IMR-90 (cell line): ENCODE results near the gene FOXP1. TPM values are rescaled to one million over a fixed set of nuclear protein-coding genes. Genes with fewer than 3 reads are reported as not detected.
A peak's percentile ranks its signal among the peaks of the same experiment; 100 is the strongest.

Experiments used
- ATAC-seq: fragments of 200-7000 bp; cut with Tn5 transposase; 2 replicates; pipeline ENCODE4 v1.9.1; 2020; ENCODE audit warnings: low read depth, mild to moderate bottlenecking, moderate library complexity
- BruUV-seq: library from RNA; stranded (reverse); fragments of 400-500 nt; replicated peaks from 2 replicates; lab custom pipeline; 2021; lab: Mats Ljungman, UMichigan
- CTCF ChIA-PET: fragments of 300-600 bp; formaldehyde crosslinking; extraction: SDS; loops from one replicate; lab custom pipeline; 2021; ENCODE audit warnings: antibody characterized with exemption; lab: Yijun Ruan, JAX
- POLR2A ChIA-PET: fragments of 300-600 bp; sonication (Branson Sonifier 250); formaldehyde crosslinking; loops from one replicate; lab custom pipeline; 2022; ENCODE audit warnings: antibody characterized with exemption; ENCODE audit not compliant: unreplicated experiment; lab: Charles Lee
- DNase-seq: peaks from one replicate; pipeline ENCODE4 v3.0.0; 2013
- H2AFZ ChIP-seq: replicated peaks from 2 replicates; pipeline ENCODE3; 2013; ENCODE audit warnings: low read length, mild to moderate bottlenecking; ENCODE audit not compliant: poor library complexity
- H2AK5ac ChIP-seq: 2 replicates; pipeline ENCODE4 v1.6.1; 2013; ENCODE audit warnings: low read depth, low read length, inconsistent platforms
- H2AK9ac ChIP-seq: replicated peaks from 2 replicates; pipeline ENCODE3; 2013; ENCODE audit warnings: mild to moderate bottlenecking, low read depth, low read length, moderate library complexity; ENCODE audit not compliant: poor library complexity
- H2BK120ac ChIP-seq: 2 replicates; pipeline ENCODE4 v1.6.1; 2013; ENCODE audit warnings: low read depth, low read length, inconsistent platforms
- H2BK15ac ChIP-seq: 3 replicates; pipeline ENCODE4 v1.6.1; 2013; ENCODE audit warnings: low read depth, low read length, inconsistent platforms
- H2BK20ac ChIP-seq: 2 replicates; pipeline ENCODE4 v1.6.1; 2013; ENCODE audit warnings: low read depth, mild to moderate bottlenecking, inconsistent platforms, low read length, moderate library complexity
- H2BK5ac ChIP-seq: 2 replicates; pipeline ENCODE4 v1.6.1; 2013; ENCODE audit warnings: mild to moderate bottlenecking, low read depth, low read length, inconsistent platforms; ENCODE audit not compliant: poor library complexity, severe bottlenecking
- H3K14ac ChIP-seq: replicated peaks from 2 replicates; pipeline ENCODE4 v1.6.1; 2013; ENCODE audit warnings: low read depth, low read length, inconsistent platforms
- H3K18ac ChIP-seq: 2 replicates; pipeline ENCODE4 v1.6.1; 2013; ENCODE audit warnings: low read depth, low read length, control low read depth
- H3K23ac ChIP-seq: 2 replicates; pipeline ENCODE4 v1.6.1; 2013; ENCODE audit warnings: low read depth, low read length, inconsistent platforms
- H3K27ac ChIP-seq: 2 replicates; pipeline ENCODE4 v1.5.1; 2013; ENCODE audit warnings: mild to moderate bottlenecking, control low read depth, low read length; ENCODE audit not compliant: insufficient read depth
- H3K27me3 ChIP-seq: 2 replicates; pipeline ENCODE4 v1.6.1; 2013; ENCODE audit warnings: low read length; ENCODE audit not compliant: control insufficient read depth, insufficient read depth
- H3K36me3 ChIP-seq: 2 replicates; pipeline ENCODE4 v1.6.1; 2013; ENCODE audit warnings: low read length, mixed read lengths; ENCODE audit not compliant: control insufficient read depth, insufficient read depth
- H3K4ac ChIP-seq: 2 replicates; pipeline ENCODE4 v1.6.1; 2013; ENCODE audit warnings: low read depth, low read length, inconsistent platforms
- H3K4me1 ChIP-seq: 2 replicates; pipeline ENCODE4 v1.6.1; 2013; ENCODE audit warnings: low read length, mixed read lengths; ENCODE audit not compliant: control insufficient read depth, insufficient read depth
- H3K4me2 ChIP-seq: 2 replicates; pipeline ENCODE4 v1.6.1; 2013; ENCODE audit warnings: low read depth, mild to moderate bottlenecking, control low read depth, low read length, moderate library complexity
- H3K4me3 ChIP-seq: 2 replicates; pipeline ENCODE4 v1.5.1; 2013; ENCODE audit warnings: low read depth, mild to moderate bottlenecking, control low read depth, low read length, moderate library complexity; ENCODE audit not compliant: insufficient read depth
- H3K56ac ChIP-seq: 2 replicates; pipeline ENCODE4 v1.6.1; 2013; ENCODE audit warnings: low read length, inconsistent platforms; ENCODE audit not compliant: insufficient read depth; ENCODE audit errors: extremely low read depth
- H3K79me1 ChIP-seq, 2 experiments: 2 replicates each; pipeline ENCODE4 v1.6.1; 2013; ENCODE audit warnings: low read length in 2 of 2, inconsistent platforms in 1 of 2, low read depth in 1 of 2
- H3K9ac ChIP-seq: 2 replicates; pipeline ENCODE4 v1.6.1; 2013; ENCODE audit warnings: low read depth, low read length, control low read depth
- H3K9me1 ChIP-seq: 2 replicates; pipeline ENCODE4 v1.6.1; 2013; ENCODE audit warnings: low read length, inconsistent platforms; ENCODE audit not compliant: insufficient read depth
- H3K9me3 ChIP-seq: 2 replicates; pipeline ENCODE4 v1.6.1; 2013; ENCODE audit warnings: low read length; ENCODE audit not compliant: control insufficient read depth, insufficient read depth
- H4K20me1 ChIP-seq: 2 replicates; pipeline ENCODE4 v1.6.1; 2013; ENCODE audit warnings: low read length, inconsistent platforms; ENCODE audit not compliant: insufficient read depth
- H4K5ac ChIP-seq: 2 replicates; pipeline ENCODE4 v1.6.1; 2013; ENCODE audit warnings: mild to moderate bottlenecking, low read depth, low read length, control low read depth
- H4K8ac ChIP-seq, 2 experiments: 2 replicates each; pipeline ENCODE4 v1.6.1; 2013; ENCODE audit warnings: low read depth in 2 of 2, low read length in 2 of 2, control low read depth in 1 of 2, inconsistent platforms in 1 of 2
- H4K91ac ChIP-seq: 2 replicates; pipeline ENCODE4 v1.6.1; 2013; ENCODE audit warnings: low read depth, low read length, inconsistent platforms; ENCODE audit not compliant: insufficient read depth
- CEBPB ChIP-seq: IDR thresholded peaks from 2 replicates; pipeline ENCODE4 v1.6.1; 2012; ENCODE audit warnings: low read depth, low read length, improper control_type of control experiment
- FOS ChIP-seq: fragments of 150-350 bp; IDR thresholded peaks from 2 replicates; pipeline ENCODE4 v1.6.1; 2016; ENCODE audit warnings: low read depth, low read length
- MXI1 ChIP-seq: IDR thresholded peaks from 2 replicates; pipeline ENCODE4 v1.6.1; 2012; ENCODE audit warnings: low read depth, mild to moderate bottlenecking, low read length, moderate library complexity, borderline replicate concordance
- NFE2L2 ChIP-seq: fragments of 150-350 bp; IDR thresholded peaks from 2 replicates; pipeline ENCODE4 v1.6.1; 2016; ENCODE audit warnings: low read depth, mild to moderate bottlenecking, low read length
- POLR2A ChIP-seq: IDR thresholded peaks from 2 replicates; pipeline ENCODE4 v1.6.1; 2012; ENCODE audit warnings: mild to moderate bottlenecking, low read depth, low read length
- RAD21 ChIP-seq: IDR thresholded peaks from 2 replicates; pipeline ENCODE4 v1.6.1; 2012; ENCODE audit warnings: low read length, improper control_type of control experiment
- RCOR1 ChIP-seq: IDR thresholded peaks from 2 replicates; pipeline ENCODE4 v1.6.1; 2012; ENCODE audit warnings: mild to moderate bottlenecking, low read length, improper control_type of control experiment; ENCODE audit not compliant: insufficient replicate concordance
- RFX5 ChIP-seq: IDR thresholded peaks from 2 replicates; pipeline ENCODE4 v1.8.0; 2012; ENCODE audit warnings: low read depth, mild to moderate bottlenecking, low read length, moderate library complexity
- SMC3 ChIP-seq: fragments of 150-350 bp; IDR thresholded peaks from 2 replicates; pipeline ENCODE4 v1.6.1; 2016; ENCODE audit warnings: low read depth, mild to moderate bottlenecking, antibody characterized with exemption, low read length, moderate library complexity
- WGBS, 2 experiments: methylation state at CpG; one replicate each; pipeline versions ENCODE4 v1.1.5 to v1.1.7; 2013; ENCODE audit warnings: missing lambda C conversion rate in 2 of 2; ENCODE audit not compliant: insufficient read length in 1 of 2; ENCODE audit errors: extremely low coverage in 2 of 2; 5-methylcytosine and 5-hydroxymethylcytosine counted together
- dilution Hi-C: fragments of 300-500 bp; cut with HindIII; formaldehyde crosslinking; loops from one replicate; pipeline ENCODE4 v1.14.3; 2018; ENCODE audit warnings: low sequenced_read_pairs; ENCODE audit not compliant: unreplicated experiment
- in situ Hi-C: fragments of 300-500 bp; cut with MboI; formaldehyde crosslinking; loops from 3 replicates; pipeline ENCODE4 v1.14.3; 2019; ENCODE audit warnings: low sequenced_read_pairs, inconsistent platforms, mixed read lengths
- intact Hi-C: fragments of 100-400 bp; cut with micrococcal nuclease; formaldehyde crosslinking; loops from 2 replicates; pipeline ENCODE4 v1.10.0; 2022
- polyA plus RNA-seq, 3 experiments: library from polyadenylated mRNA; depleted of rRNA; stranded (reverse); fragments of >200 nt; gene quantifications; 2 replicates each; pipeline ENCODE4 v1.2.3, GENCODE V29; 2012; ENCODE audit warnings: low replicate concordance in 1 of 3
- total RNA-seq: library from RNA; depleted of rRNA; stranded (reverse); fragments of >200 nt; gene quantifications from 2 replicates; pipeline ENCODE4 v1.2.3, GENCODE V29; 2012

FOXP1 gene
- total and polyA plus RNA-seq, 2 of the 4 experiments (the other 2 are of a cell fraction): 37.0 to 132 TPM

DNA sequence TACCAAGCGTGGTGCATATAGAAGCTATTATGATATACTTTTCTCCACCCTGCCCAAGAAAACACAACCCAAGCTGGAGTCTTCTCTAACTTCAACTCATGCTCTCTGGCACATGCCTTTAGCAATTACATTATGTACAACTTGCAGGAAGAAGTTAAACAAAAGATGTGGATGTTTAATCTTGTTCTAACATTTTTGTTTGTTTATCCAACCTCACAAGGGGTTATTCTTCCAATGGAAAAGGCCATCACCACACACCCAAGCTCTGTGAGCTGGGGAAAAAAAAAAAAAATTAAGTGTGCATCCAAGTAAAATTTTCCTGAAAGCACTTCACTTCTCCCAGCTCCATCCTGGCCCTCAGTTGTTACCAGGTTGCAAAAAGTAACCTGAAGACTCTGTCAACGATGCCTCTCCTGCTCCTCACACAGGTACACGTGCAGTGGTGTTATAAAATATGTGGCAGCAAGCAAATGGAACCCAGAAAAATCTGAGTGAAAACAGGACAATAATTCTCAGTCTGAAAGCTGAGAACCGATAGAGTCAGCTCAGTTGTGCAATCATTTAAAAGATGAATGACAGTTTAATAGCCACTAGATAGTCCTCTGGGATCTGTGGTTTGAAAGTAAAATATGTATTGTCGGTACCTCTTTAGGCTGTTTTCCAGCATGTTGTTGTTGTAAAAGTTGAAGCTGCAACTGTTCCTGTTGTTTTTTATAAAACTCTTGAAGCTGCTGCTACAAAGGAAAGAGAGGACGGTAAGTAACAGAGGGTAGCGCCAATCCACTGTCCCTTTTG is 531.4 kb downstream of the FOXP1 start:
- peaks cover 55% of the 10 kb centered on the region for H4K20me1 ChIP-seq
- H4K8ac ChIP-seq: peak overlapping the region in 1 of 2 experiments; percentile 51; a peak in 2 of 4 replicates
- H3K56ac ChIP-seq: no peak overlapping the region
- DNase-seq (peak; percentile 40), ATAC-seq (no peak)
- peak overlapping the region; percentile 79; the same call in 1 of the 2 replicates for H3K23ac ChIP-seq
- peaks cover 31% of the 10 kb centered on the region for H3K9me1 ChIP-seq
- POLR2A ChIA-PET: no interaction called here
- peak overlapping the region; percentile 63; the same call in 1 of the 2 replicates for H3K4me2 ChIP-seq
- in situ Hi-C loops (no loop called here), intact Hi-C loops (loop anchor here (10.0 kb wide), 1 partner anchor 603 kb away; no protein-coding TSS in a partner anchor), dilution Hi-C loops (no loop called here)
- H4K91ac ChIP-seq: peak overlapping the region; percentile 29
- no peaks in the 10 kb centered on the region for H3K9me3 ChIP-seq
- peaks cover 42% of the 10 kb centered on the region for H3K4me1 ChIP-seq
- no peak overlapping the region for H2BK15ac ChIP-seq
- H3K4me3 ChIP-seq: no peak overlapping the region
- peaks cover 34 to 85% of the 10 kb centered on the region in 2 experiments for H3K79me1 ChIP-seq
- 24% methylated on average over 3 of the region's 7 CpGs; no CpG with 5 or more reads in 1 of the 2 experiments for whole genome bisulfite sequencing, 2 experiments
- TF ChIP-seq POLR2A (no peak), FOS (no peak), SMC3 (no peak), RFX5 (no peak), RCOR1 (no peak), RAD21 (no peak), NFE2L2 (no peak), CEBPB (peak; percentile 87), MXI1 (no peak)
- H3K9ac ChIP-seq: no peak overlapping the region
- BruUV-seq: no TSS peak
- peak overlapping the region; percentile 21; the same call in 1 of the 2 replicates for H3K18ac ChIP-seq
- no peak overlapping the region; the same call in 1 of the 2 replicates for H3K27ac ChIP-seq
- peak overlapping the region; percentile 31 for H2BK5ac ChIP-seq
- H3K4ac ChIP-seq: peak overlapping the region; percentile 56
- H2BK120ac ChIP-seq: no peak overlapping the region
- H3K36me3 ChIP-seq: peaks cover 34% of the 10 kb centered on the region
- H3K27me3 ChIP-seq: no peaks in the 10 kb centered on the region
- H4K5ac ChIP-seq: no peak overlapping the region
- CTCF ChIA-PET: interaction anchor here (0.5 to 0.6 kb wide), 2 partner anchors 257 to 314 kb away, joined by 4 to 6 read pairs; no protein-coding TSS in a partner anchor
- peak overlapping the region; percentile 47 for H3K14ac ChIP-seq
- no peak overlapping the region for H2AFZ ChIP-seq
- H2AK9ac ChIP-seq: no peak overlapping the region
- peak overlapping the region; percentile 48; the same call in 1 of the 2 replicates for H2AK5ac ChIP-seq
- H2BK20ac ChIP-seq: peak overlapping the region; percentile 32; the same call in 1 of the 2 replicates
